ENCODE data around the gene SERPINB7. TPM values are rescaled to one million over a fixed set of nuclear protein-coding genes. Genes with fewer than 3 reads are reported as not detected.

The SERPINB7 gene
- total RNA-seq, 1 experiment from 2014 or later, result 13.1 TPM

DNA sequence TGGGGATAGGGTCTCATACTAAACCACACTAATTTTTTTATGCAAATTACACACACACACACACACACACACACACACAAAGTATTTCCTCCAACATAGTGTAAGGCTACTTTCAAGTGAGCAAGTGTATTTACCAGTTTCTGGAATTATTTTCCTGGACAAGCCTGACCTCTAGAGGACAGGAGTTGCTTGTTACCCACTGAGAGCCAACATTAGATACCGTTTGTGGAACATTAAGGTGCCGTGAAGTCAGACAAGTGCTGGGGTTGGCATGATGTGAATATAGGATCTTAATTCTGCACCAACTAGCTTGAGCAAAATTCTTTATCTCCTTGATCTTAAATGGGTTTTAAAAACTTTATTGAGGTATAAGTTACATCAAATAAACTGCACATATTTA is 72.9 kb downstream of the SERPINB7 start:
- DNase-seq (ENCODE audit: low read depth), result peak; percentile 67

DNA sequence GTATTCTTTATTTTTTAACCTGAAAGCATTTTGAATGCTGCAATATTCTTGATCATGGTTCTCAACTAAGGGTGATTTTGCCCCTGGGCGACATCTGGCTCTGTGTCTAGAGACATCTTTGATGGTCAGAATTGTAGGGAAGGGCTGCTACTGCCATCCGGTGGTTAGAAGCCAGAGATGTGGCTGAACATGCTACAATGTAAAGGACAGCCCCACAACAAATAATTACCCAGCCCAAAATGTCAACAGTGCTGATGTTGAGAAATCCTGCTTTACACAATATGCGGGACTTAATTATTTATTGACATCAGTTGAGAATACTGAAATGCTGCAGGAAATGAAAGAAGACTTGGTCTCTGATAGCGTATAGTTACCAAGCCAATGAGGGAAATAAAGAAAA is 74.8 kb downstream of the SERPINB7 start:
- DNase-seq (ENCODE audit: low read depth), result peak; percentile 64

DNA sequence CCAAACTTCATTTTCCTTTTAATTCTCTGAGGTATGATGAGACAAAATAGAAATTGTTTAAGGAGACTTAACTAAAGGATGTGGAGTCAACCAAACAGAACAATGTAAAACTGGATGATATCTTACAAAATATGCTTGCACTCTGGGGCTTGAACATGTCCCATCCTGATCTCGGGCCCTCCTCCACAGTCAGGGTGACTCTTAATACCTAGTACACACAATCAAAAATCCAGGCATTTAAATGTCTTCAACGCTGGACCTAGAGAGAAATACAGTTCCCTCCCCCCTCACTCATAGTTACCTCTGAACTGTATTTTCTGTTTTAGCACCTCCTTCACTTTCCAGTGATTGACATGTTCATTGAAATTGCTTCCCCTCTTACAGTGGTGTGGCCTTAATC is 75.4 kb downstream of the SERPINB7 start:
- no peak for DNase-seq (ENCODE audit: low read depth)

Other genes starting within 250 kb of the SERPINB7 start
- gene SERPINB12, start 233.0 kb upstream of the SERPINB7 start, total RNA-seq (2014; rRNA removed; shearing (Covaris generic)), result not detected in 2 replicates
- gene SERPINB13, start 188.1 kb upstream of the SERPINB7 start, total RNA-seq (2014; rRNA removed; shearing (Covaris generic)), result not detected in 2 replicates
- not detected in 2 replicates for gene SERPINB4, start 131.2 kb upstream of the SERPINB7 start, total RNA-seq (2014; rRNA removed; shearing (Covaris generic))
- 0.20 TPM in 1 of 2 replicates, not detected in the other for gene SERPINB3, start 113.5 kb upstream of the SERPINB7 start, total RNA-seq (2014; rRNA removed; shearing (Covaris generic))
- not detected in 2 replicates for gene SERPINB11, start 72.5 kb upstream of the SERPINB7 start, total RNA-seq (2014; rRNA removed; shearing (Covaris generic))
- 20.3 and 20.5 TPM in 2 replicates for gene SERPINB2, start 112.3 kb downstream of the SERPINB7 start, total RNA-seq (2014; rRNA removed; shearing (Covaris generic))
- 0.10 and 0.60 TPM in 2 replicates for gene SERPINB10, start 132.5 kb downstream of the SERPINB7 start, total RNA-seq (2014; rRNA removed; shearing (Covaris generic))
- not detected in 2 replicates for gene HMSD, start 173.9 kb downstream of the SERPINB7 start, total RNA-seq (2014; rRNA removed; shearing (Covaris generic))
- gene SERPINB8, start 194.7 kb downstream of the SERPINB7 start, total RNA-seq (2014; rRNA removed; shearing (Covaris generic)), result 35.2 and 41.0 TPM in 2 replicates